H1 (cell line): ENCODE data around the gene BOLA3.

ENCODE experiments used
- BRCA1 ChIP-seq: IDR thresholded peaks from 2 replicates; pipeline ENCODE4 v1.6.1; 2012; ENCODE audit warnings: low read depth, low read length, improper control_type of control experiment
- CHD2 ChIP-seq: IDR thresholded peaks from 2 replicates; pipeline ENCODE4 v1.6.1; 2012; ENCODE audit warnings: low read length, improper control_type of control experiment
- CTCF ChIP-seq, 3 experiments: IDR thresholded peaks; 1 replicate in 2 of 3; 2 replicates in 1 of 3; pipeline versions ENCODE4 v1.5.1 to v1.6.1; 2011; ENCODE audit warnings: low read length in 3 of 3, mild to moderate bottlenecking in 3 of 3, inconsistent platforms in 2 of 3, low read depth in 1 of 3, moderate library complexity in 1 of 3; ENCODE audit not compliant: insufficient read depth in 1 of 3; ENCODE audit errors: control extremely low read depth in 1 of 3
- EP300 ChIP-seq, 2 experiments: IDR thresholded peaks; 1 replicate in 1 of 2; 2 replicates in 1 of 2; pipeline ENCODE4 v1.6.1; 2011 to 2012; ENCODE audit warnings: low read depth in 2 of 2, low read length in 2 of 2, mild to moderate bottlenecking in 2 of 2, borderline replicate concordance in 1 of 2, inconsistent platforms in 1 of 2, moderate library complexity in 1 of 2
- EZH2 ChIP-seq: fragments of 200-600 bp; sonication (generic); IDR thresholded peaks from 2 replicates; pipeline ENCODE4 v1.7.1; 2012; ENCODE audit warnings: low read depth, mild to moderate bottlenecking, moderate library complexity, low read length, inconsistent platforms; ENCODE audit not compliant: severe bottlenecking
- POLR2A ChIP-seq, 2 experiments: IDR thresholded peaks; 1 replicate in 1 of 2; 2 replicates in 1 of 2; pipeline ENCODE4 v1.6.1; 2011; ENCODE audit warnings: low read depth in 2 of 2, low read length in 2 of 2, mild to moderate bottlenecking in 2 of 2; ENCODE audit errors: control extremely low read depth in 1 of 2
- POLR2AphosphoS5 ChIP-seq: IDR thresholded peaks from 2 replicates; pipeline ENCODE4 v1.6.1; 2011; ENCODE audit warnings: low read depth, low read length
- RAD21 ChIP-seq, 2 experiments: IDR thresholded peaks in 1 of 2; conservative IDR thresholded peaks in 1 of 2; 2 replicates each; pipeline ENCODE4 v1.6.1; 2011; ENCODE audit warnings: low read depth in 2 of 2, low read length in 2 of 2, improper control_type of control experiment in 1 of 2, inconsistent platforms in 1 of 2, mild to moderate bottlenecking in 1 of 2, moderate library complexity in 1 of 2
- RFX5 ChIP-seq: IDR thresholded peaks from 2 replicates; pipeline ENCODE4 v1.6.1; 2011; ENCODE audit warnings: low read depth, low read length, improper control_type of control experiment, borderline replicate concordance
- TBP ChIP-seq: IDR thresholded peaks from 2 replicates; pipeline ENCODE4 v1.6.1; 2011; ENCODE audit warnings: low read depth, low read length, improper control_type of control experiment
- TCF12 ChIP-seq: IDR thresholded peaks from 2 replicates; pipeline ENCODE4 v1.6.1; 2011; ENCODE audit warnings: low read depth, mild to moderate bottlenecking, low read length
- TF ChIP-seq, protein P1 (sequence below): IDR thresholded peaks from 2 replicates; pipeline ENCODE4 v1.6.1; 2011; ENCODE audit warnings: low read depth, mild to moderate bottlenecking, low read length; ENCODE audit not compliant: insufficient read depth

GRCh38 chr2:74119912-74120825 lies 27.5 kb downstream of the BOLA3 start:
- TF ChIP-seq RAD21 (IDR thresholded peaks at IDR 0.05 in 1 of 2, conservative IDR thresholded peaks at IDR 0.05 in 1 of 2; ENCODE audit: low read depth in 2 of 2, low read length in 2 of 2), result no peak; a peak in 1 of 4 replicates
- peak; percentile 50 to 59 (median 53) for TF ChIP-seq CTCF (IDR thresholded peaks at IDR 0.05; ENCODE audit: control extremely low read depth in 1 of 3, insufficient read depth in 1 of 3, low read depth in 1 of 3, low read length in 3 of 3)
- no peak for TF ChIP-seq BRCA1
- TF ChIP-seq EZH2, result no peak
- peak; percentile 44 to 83 for TF ChIP-seq POLR2A (IDR thresholded peaks at IDR 0.05; ENCODE audit: control extremely low read depth in 1 of 2, low read depth in 2 of 2, low read length in 2 of 2)
- TF ChIP-seq TCF12, result no peak
- peak; percentile 68; the same call in 1 of the 2 replicates for TF ChIP-seq TBP
- TF ChIP-seq, protein P1, sequence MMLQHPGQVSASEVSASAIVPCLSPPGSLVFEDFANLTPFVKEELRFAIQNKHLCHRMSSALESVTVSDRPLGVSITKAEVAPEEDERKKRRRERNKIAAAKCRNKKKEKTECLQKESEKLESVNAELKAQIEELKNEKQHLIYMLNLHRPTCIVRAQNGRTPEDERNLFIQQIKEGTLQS, result no peak
- no peak for TF ChIP-seq RFX5
- peak; percentile 35; the same call in 1 of the 2 replicates for TF ChIP-seq POLR2AphosphoS5
- no peak for TF ChIP-seq EP300 (IDR thresholded peaks at IDR 0.05; ENCODE audit: borderline replicate concordance in 1 of 2, low read depth in 2 of 2, low read length in 2 of 2)
- no peak for TF ChIP-seq CHD2
